Stimulated activated CD4-positive, alpha-beta T cell treated with anti-CD3 and anti-CD28 coated beads, TNF-alpha, amount 100 ng/mL, for 24 hours (primary cell): Measurements from ENCODE around the gene LINGO3.

Source experiments
- DNase-seq, 3 experiments: peaks; one replicate each; pipeline ENCODE4 v3.0.0-alpha.2; 2020; ENCODE audit warnings: low read depth in 3 of 3

The LINGO3 gene

DNA sequence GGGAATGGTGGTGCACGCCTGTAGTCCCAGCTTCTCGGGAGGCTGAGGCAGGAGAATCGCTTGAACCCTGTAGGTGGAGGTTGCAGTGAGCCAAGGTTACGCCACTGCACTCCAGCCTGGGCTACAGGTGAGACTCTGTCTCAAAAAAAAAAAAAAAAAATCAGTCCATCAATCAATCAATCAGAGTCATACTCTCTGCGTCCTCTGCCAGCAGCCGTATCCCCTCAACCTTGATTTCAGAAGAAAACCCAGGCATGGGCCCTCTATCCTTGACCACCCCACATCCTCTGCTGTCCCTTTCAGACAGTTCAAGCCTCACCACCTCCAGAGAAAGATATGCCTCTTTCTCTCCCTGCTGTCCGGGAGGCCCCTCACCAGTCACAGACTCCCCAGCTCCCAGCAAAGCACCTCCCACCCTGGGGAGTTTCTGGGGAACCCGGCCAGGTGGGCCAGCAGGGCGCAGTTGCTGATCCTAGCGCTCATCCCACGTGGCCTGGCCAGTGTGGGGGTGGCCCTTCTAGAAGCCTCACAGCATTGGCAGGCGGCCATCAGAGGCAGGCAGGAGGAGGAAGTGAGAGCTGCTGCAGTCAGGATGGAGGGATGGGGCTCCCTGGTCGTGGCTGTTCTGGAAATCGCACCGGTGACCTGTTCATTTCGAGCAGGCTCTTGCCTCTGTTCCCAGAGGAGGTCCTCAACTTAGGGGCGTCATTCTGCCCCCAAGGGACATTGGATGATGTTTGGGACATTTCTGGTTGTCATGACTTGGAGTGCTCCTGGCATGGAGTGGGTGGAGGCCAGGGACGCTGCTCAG lies 41.6 kb downstream of the LINGO3 start:
- DNase-seq: peak in 1 of 3 experiments; percentile 37

- DNase-seq: peak in 1 of 3 experiments; percentile 57
These were observed 46.3 kb downstream of the LINGO3 start for GRCh38 chr19:2261438-2262172.

DNA sequence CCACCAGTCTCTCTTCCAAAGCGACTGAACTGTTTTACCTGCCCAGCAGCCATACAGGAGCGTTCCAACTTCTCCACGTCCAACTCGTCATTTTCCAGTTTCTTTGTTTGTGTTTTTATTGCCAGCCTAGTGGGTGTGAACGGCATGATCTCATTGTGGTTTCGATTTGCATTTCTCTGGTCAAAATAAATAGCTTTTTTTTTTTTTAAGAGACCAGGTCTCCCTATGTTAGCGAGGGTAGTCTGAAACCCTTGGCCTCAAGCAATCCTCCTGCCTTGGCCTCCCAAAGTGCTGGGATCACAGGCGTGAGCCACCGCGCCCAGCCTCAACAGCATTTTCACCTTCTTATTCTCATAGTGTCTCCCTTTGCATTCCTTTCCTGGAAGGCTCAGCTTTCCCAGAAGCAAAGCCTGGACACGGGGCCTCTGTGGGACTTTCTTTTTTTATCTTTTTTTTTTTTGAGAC lies 47.6 kb downstream of the LINGO3 start:
- DNase-seq: no peak

- no peak for DNase-seq
These were observed 48.6 kb downstream of the LINGO3 start for GRCh38 chr19:2259336-2259735.
